LNCAP (cell line): Measurements from ENCODE around the gene KIAA0319L.

Experiments
- TF ChIP-seq, protein P1 (sequence below): fragments of 450-650 bp; IDR thresholded peaks from 2 replicates; pipeline ENCODE4 v1.5.1; 2017; ENCODE audit warnings: mild to moderate bottlenecking

The KIAA0319L gene

GRCh38 chr1:35533586-35533985, 23.6 kb downstream of the KIAA0319L start:
- TF ChIP-seq, protein P1, sequence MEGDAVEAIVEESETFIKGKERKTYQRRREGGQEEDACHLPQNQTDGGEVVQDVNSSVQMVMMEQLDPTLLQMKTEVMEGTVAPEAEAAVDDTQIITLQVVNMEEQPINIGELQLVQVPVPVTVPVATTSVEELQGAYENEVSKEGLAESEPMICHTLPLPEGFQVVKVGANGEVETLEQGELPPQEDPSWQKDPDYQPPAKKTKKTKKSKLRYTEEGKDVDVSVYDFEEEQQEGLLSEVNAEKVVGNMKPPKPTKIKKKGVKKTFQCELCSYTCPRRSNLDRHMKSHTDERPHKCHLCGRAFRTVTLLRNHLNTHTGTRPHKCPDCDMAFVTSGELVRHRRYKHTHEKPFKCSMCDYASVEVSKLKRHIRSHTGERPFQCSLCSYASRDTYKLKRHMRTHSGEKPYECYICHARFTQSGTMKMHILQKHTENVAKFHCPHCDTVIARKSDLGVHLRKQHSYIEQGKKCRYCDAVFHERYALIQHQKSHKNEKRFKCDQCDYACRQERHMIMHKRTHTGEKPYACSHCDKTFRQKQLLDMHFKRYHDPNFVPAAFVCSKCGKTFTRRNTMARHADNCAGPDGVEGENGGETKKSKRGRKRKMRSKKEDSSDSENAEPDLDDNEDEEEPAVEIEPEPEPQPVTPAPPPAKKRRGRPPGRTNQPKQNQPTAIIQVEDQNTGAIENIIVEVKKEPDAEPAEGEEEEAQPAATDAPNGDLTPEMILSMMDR = no peak

GRCh38 chr1:35532497-35533223, 24.5 kb downstream of the KIAA0319L start:
- TF ChIP-seq, protein P1 = no peak

DNA sequence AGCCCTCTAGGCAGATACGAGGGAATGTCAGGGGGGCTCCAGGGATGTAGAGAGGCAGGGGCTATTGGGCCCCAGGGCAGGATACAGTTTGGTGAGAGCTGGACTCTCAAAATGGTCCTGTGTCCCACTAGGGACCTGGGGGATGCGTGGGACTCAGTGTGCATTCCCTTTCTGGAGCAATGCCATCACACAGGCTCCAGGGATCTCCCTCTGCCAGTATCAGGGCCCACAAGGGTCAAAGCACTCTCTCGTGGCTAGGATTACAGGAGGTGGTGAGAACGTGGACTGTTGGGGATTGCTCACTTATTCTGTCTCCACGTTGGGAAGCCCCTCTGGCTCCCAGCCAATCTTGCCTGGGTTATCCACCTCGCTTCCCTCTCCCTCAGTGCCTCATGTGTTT, 25.8 kb downstream of the KIAA0319L start:
- TF ChIP-seq, protein P1 = no peak

GRCh38 chr1:35530946-35531345, 26.3 kb downstream of the KIAA0319L start:
- TF ChIP-seq, protein P1 = no peak

DNA sequence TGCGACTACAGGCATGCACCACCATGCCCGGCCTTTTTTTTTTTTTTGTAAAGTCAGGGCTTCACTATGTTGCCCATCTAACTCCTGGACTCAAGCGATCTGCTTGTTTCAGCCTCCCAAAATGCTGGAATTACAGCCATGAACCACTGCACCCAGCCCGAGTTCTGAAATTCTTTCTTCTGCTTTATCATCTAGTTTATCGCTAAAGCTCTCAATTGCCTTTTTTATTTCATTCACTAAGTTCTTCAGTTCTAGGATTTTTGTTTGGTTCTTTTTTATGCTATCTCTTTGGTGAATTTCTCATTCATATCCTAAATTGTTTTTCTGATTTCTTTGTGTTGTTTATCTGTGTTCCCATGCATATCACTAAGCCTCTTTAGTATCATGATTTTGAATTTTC, 27.0 kb downstream of the KIAA0319L start:
- TF ChIP-seq, protein P1 = no peak

DNA sequence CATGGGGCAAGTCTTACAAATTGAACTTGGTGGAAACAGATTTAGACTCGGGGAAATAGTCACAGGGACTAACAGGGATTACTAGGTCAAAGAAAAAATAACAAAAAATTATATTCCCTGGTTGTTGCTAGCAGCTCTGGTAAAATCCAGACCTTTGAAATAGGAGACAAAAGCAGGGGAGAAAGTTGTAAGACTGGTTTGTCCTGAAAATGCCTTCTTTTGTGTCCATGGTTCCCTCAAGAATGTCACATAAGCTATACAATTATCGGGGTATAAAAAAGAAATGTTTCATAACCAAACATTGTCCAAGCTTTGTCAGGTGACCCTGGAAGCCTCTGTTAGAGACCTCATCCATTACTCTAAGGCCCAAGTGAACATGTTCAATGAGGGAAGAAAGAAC, 33.1 kb downstream of the KIAA0319L start:
- TF ChIP-seq, protein P1 = no peak

- TF ChIP-seq, protein P1 = no peak
Observed at GRCh38 chr1:35519432-35519831, 37.8 kb downstream of the KIAA0319L start.

DNA sequence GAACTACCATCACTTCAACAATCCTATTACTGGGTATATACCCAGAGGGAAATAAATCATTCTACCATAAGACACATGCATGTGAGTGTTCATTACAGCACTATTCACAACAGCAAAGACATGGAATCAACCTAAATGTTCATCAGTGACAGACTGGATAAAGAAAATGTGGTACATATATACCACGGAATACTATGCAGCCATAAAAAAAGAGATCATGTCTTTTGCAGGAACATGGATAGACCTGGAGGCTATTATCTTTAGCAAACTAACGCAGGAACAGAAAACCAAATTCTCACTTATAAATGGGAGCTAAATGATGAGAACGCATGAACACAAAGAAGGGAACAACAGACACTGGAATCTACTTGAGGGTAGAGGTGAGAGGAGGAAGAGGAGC, 39.0 kb downstream of the KIAA0319L start:
- TF ChIP-seq, protein P1 = no peak
